Mucosa of descending colon (tissue), 3 donors: ENCODE data around the gene CTTNBP2. TPM values are rescaled to one million over a fixed set of nuclear protein-coding genes. Genes with fewer than 3 reads are reported as not detected.

Experiments
- ATAC-seq: fragments of 200-7000 bp; cut with Tn5 transposase; one replicate; pipeline ENCODE4 v1.9.1; 2020; ENCODE audit warnings: mild to moderate bottlenecking, moderate library complexity
- DNase-seq, 3 donors: peaks; one replicate each; pipeline ENCODE4 v3.0.0-alpha.2; 2020
- H3K36me3 ChIP-seq: fragments of 200-600 bp; one replicate; pipeline ENCODE4 v1.8.0; 2021; ENCODE audit warnings: low read depth, mild to moderate bottlenecking
- H3K4me1 ChIP-seq: fragments of 200-600 bp; one replicate; pipeline ENCODE4 v1.8.0; 2021; ENCODE audit warnings: low read depth, mild to moderate bottlenecking
- H3K4me3 ChIP-seq: fragments of 200-600 bp; one replicate; pipeline ENCODE4 v1.8.0; 2021; ENCODE audit warnings: mild to moderate bottlenecking
- H3K9me3 ChIP-seq: fragments of 200-600 bp; one replicate; pipeline ENCODE4 v1.8.0; 2021; ENCODE audit warnings: mild to moderate bottlenecking
- CTCF ChIP-seq: fragments of 200-600 bp; IDR thresholded peaks from one replicate; pipeline ENCODE4 v1.8.0; 2022; ENCODE audit warnings: antibody characterized with exemption, mild to moderate bottlenecking
- intact Hi-C, 2 donors: fragments of 100-400 bp; cut with DNase I in 1 of 2; cut with micrococcal nuclease in 1 of 2; formaldehyde crosslinking; loops; one replicate each; pipeline versions ENCODE4 v1.11.0 to v1.11.1; 2022; cut with DNase I, micrococcal nuclease
- total RNA-seq, 3 donors: library from RNA; stranded (reverse); fragmentation: NEBNext Ultra II Directional in 2 of 3; extraction: Animal tissue kit (Norgen Biotek cat#: 25700) in 2 of 3; gene quantifications; one replicate each; pipeline versions ENCODE4 v1.2.1 to v1.2.4, GENCODE V29; 2021 to 2023
- donor health status: DM: no; HTN: no; CAD: no; lungs with moderate emphysema.
- donor health status: DM: no; HTN: no; CAD: no.
- donor health status: DM: no; HTN: yes; CAD: no.

Gene CTTNBP2
- total RNA-seq, 3 donors from 2014 or later, result 3.9 to 8.3 (median 7.2) TPM

GRCh38 chr7:117790251-117790650, 83.0 kb downstream of the CTTNBP2 start:
- DNase-seq (no peak), ATAC-seq (no peak)
- H3K4me1 ChIP-seq, result no peaks in the 10 kb centered on the region
- intact Hi-C loops, result no loop called here
- H3K9me3 ChIP-seq, result no peaks in the 10 kb centered on the region
- TF ChIP-seq CTCF, result no peak
- H3K4me3 ChIP-seq, result no peak overlapping the region
- no peaks in the 10 kb centered on the region for H3K36me3 ChIP-seq

GRCh38 chr7:117785431-117785830, 87.8 kb downstream of the CTTNBP2 start:
- Histone ChIP-seq H3K4me1 (no peaks in the 10 kb centered on the region), H3K9me3 (no peaks in the 10 kb centered on the region), H3K4me3 (no peak overlapping the region), H3K36me3 (no peaks in the 10 kb centered on the region)
- DNase-seq (no peak), ATAC-seq (no peak)
- TF ChIP-seq CTCF, result no peak
- intact Hi-C loops, result no loop called here

GRCh38 chr7:117784315-117784714, 88.9 kb downstream of the CTTNBP2 start:
- Histone ChIP-seq H3K36me3 (no peaks in the 10 kb centered on the region), H3K9me3 (no peaks in the 10 kb centered on the region), H3K4me3 (no peak overlapping the region), H3K4me1 (no peaks in the 10 kb centered on the region)
- DNase-seq (no peak), ATAC-seq (no peak)
- TF ChIP-seq CTCF, result no peak
- intact Hi-C loops, result no loop called here

- DNase-seq (no peak), ATAC-seq (no peak)
- no peak for TF ChIP-seq CTCF
- H3K9me3 ChIP-seq, result no peaks in the 10 kb centered on the region
- no peaks in the 10 kb centered on the region for H3K36me3 ChIP-seq
- H3K4me1 ChIP-seq, result no peaks in the 10 kb centered on the region
- H3K4me3 ChIP-seq, result no peak overlapping the region
- intact Hi-C loops, result no loop called here
These were observed 90.5 kb downstream of the CTTNBP2 start for GRCh38 chr7:117782761-117783160.

- Histone ChIP-seq H3K9me3 (no peaks in the 10 kb centered on the region), H3K4me3 (no peak overlapping the region), H3K36me3 (no peaks in the 10 kb centered on the region), H3K4me1 (no peaks in the 10 kb centered on the region)
- intact Hi-C loops, result no loop called here
- DNase-seq (no peak), ATAC-seq (no peak)
- no peak for TF ChIP-seq CTCF
These were observed 91.5 kb downstream of the CTTNBP2 start for GRCh38 chr7:117781707-117782106.

- H3K36me3 ChIP-seq, result no peaks in the 10 kb centered on the region
- H3K4me1 ChIP-seq, result no peaks in the 10 kb centered on the region
- intact Hi-C loops, result no loop called here
- H3K9me3 ChIP-seq, result no peaks in the 10 kb centered on the region
- no peak overlapping the region for H3K4me3 ChIP-seq
- DNase-seq (no peak), ATAC-seq (no peak)
- no peak for TF ChIP-seq CTCF
These were observed 92.4 kb downstream of the CTTNBP2 start for GRCh38 chr7:117780832-117781231.
